Head of caudate nucleus (tissue), 42 donors: ENCODE results near the gene GRK4.

Source experiments
- DNase-seq, 42 donors: peaks; one replicate each; pipeline versions ENCODE4 v3.0.0 to v3.0.0-alpha.2; 2020 to 2021; ENCODE audit warnings: mixed read lengths in 7 of 42
- intact Hi-C: fragments of 100-400 bp; cut with DNase I; formaldehyde crosslinking; loops from one replicate; pipeline ENCODE4 v1.15.0; 2022

The GRK4 gene

GRCh38 chr4:3025881-3026280 is 62.5 kb downstream of the GRK4 start:
- intact Hi-C loops, result no loop called here
- DNase-seq, result no peak

- intact Hi-C loops, result no loop called here
- no peak for DNase-seq
These were observed 63.2 kb downstream of the GRK4 start for GRCh38 chr4:3026540-3026939.

- peak in 1 of 42 donors; percentile 1 for DNase-seq
These were observed 66.1 kb downstream of the GRK4 start for GRCh38 chr4:3029464-3029863.

GRCh38 chr4:3030566-3031356 is 67.4 kb downstream of the GRK4 start:
- intact Hi-C loops, result no loop called here

More at GRCh38 chr4:3029464-3029863, 66.1 kb downstream of the GRK4 start:
- intact Hi-C loops, result no loop called here

GRCh38 chr4:3031357-3032082 is 68.1 kb downstream of the GRK4 start:
- peak in 1 of 42 donors; percentile 28 for DNase-seq
- intact Hi-C loops, result no loop called here

More at GRCh38 chr4:3030566-3031356, 67.4 kb downstream of the GRK4 start:
- peak in 2 of 42 donors; percentile 5 to 13 for DNase-seq

GRCh38 chr4:3034231-3034630 is 70.9 kb downstream of the GRK4 start:
- intact Hi-C loops, result no loop called here
- DNase-seq, result no peak

GRCh38 chr4:3035249-3035648 is 71.9 kb downstream of the GRK4 start:
- intact Hi-C loops, result no loop called here
- peak in 1 of 42 donors; percentile 25 for DNase-seq

- intact Hi-C loops, result no loop called here
- peak in 1 of 42 donors; percentile 5 for DNase-seq
These were observed 72.3 kb downstream of the GRK4 start for GRCh38 chr4:3035674-3036073.

GRCh38 chr4:3036131-3036952 is 73.0 kb downstream of the GRK4 start:
- no peak for DNase-seq
- intact Hi-C loops, result no loop called here

- peak in 1 of 42 donors; percentile 22 for DNase-seq
- intact Hi-C loops, result no loop called here
These were observed 74.6 kb downstream of the GRK4 start for GRCh38 chr4:3037957-3038461.

GRCh38 chr4:3039706-3040366 is 76.5 kb downstream of the GRK4 start:
- DNase-seq, result peak in 1 of 42 donors; percentile 9
- intact Hi-C loops, result no loop called here

- DNase-seq, result peak in 1 of 42 donors; percentile 27
- intact Hi-C loops, result no loop called here
These were observed 77.3 kb downstream of the GRK4 start for GRCh38 chr4:3040452-3041191.

- intact Hi-C loops, result no loop called here
These were observed 78.1 kb downstream of the GRK4 start for GRCh38 chr4:3041192-3042142.

GRCh38 chr4:3042226-3042625 is 78.9 kb downstream of the GRK4 start:
- peak in 1 of 42 donors; percentile 31 for DNase-seq
- intact Hi-C loops, result no loop called here

More at GRCh38 chr4:3041192-3042142, 78.1 kb downstream of the GRK4 start:
- peak in 37 of 42 donors; percentile 9 to 80 (median 48) for DNase-seq

GRCh38 chr4:3043282-3044020 is 80.1 kb downstream of the GRK4 start:
- DNase-seq, result peak in 2 of 42 donors; percentile 25 to 48
- intact Hi-C loops, result no loop called here
